Transverse colon (tissue), 4 donors: ENCODE measurements around the gene HTRA1. TPM values are rescaled to one million over a fixed set of nuclear protein-coding genes. Genes with fewer than 3 reads are reported as not detected.

Experiments
- DNase-seq: peaks from one replicate; pipeline ENCODE4 v3.0.0-alpha.2; 2019
- H3K27ac ChIP-seq, 4 donors: fragments of 200-600 bp; sonication (generic); 2 replicates each; pipeline ENCODE4 v1.5.1; 2016 to 2018; ENCODE audit warnings: inconsistent platforms in 4 of 4
- H3K27me3 ChIP-seq: fragments of 200-600 bp; sonication (generic); 2 replicates; pipeline ENCODE4 v1.5.1; 2017; ENCODE audit warnings: inconsistent platforms
- H3K36me3 ChIP-seq, 4 donors: fragments of 200-600 bp; sonication (generic); 2 replicates each; pipeline ENCODE4 v1.5.1; 2017 to 2019; ENCODE audit warnings: inconsistent platforms in 4 of 4
- H3K4me1 ChIP-seq, 4 donors: fragments of 200-600 bp; sonication (generic); 2 replicates each; pipeline ENCODE4 v1.5.1; 2017 to 2020; ENCODE audit warnings: inconsistent platforms in 4 of 4
- H3K4me3 ChIP-seq, 4 donors: fragments of 200-600 bp; sonication (generic); 1 replicate in 1 of 4; 2 replicates in 3 of 4; pipeline versions ENCODE4 v1.5.1 to v1.6.1; 2017 to 2019; ENCODE audit warnings: inconsistent platforms in 4 of 4
- H3K9me3 ChIP-seq, 2 donors: fragments of 200-600 bp; sonication (generic); 2 replicates each; pipeline ENCODE4 v1.5.1; 2017 to 2019; ENCODE audit warnings: inconsistent platforms in 2 of 2
- EP300 ChIP-seq: sonication (generic); formaldehyde crosslinking; IDR thresholded peaks from one replicate; pipeline ENCODE4 v1.6.1; 2017; ENCODE audit warnings: antibody characterized with exemption, low read depth
- POLR2A ChIP-seq: fragments of 450-650 bp; IDR thresholded peaks from one replicate; pipeline ENCODE4 v1.6.1; 2016; ENCODE audit warnings: antibody characterized with exemption, mild to moderate bottlenecking, moderate library complexity
- POLR2AphosphoS5 ChIP-seq, 3 donors: sonication (generic); formaldehyde crosslinking; IDR thresholded peaks; one replicate each; pipeline ENCODE4 v1.6.1; 2016; ENCODE audit warnings: antibody characterized with exemption in 3 of 3
- WGBS, 2 donors: methylation state at CpG; one replicate each; pipeline ENCODE4 v1.1.5; 2018; ENCODE audit warnings: low coverage in 1 of 2; 5-methylcytosine and 5-hydroxymethylcytosine counted together
- in situ Hi-C, 4 donors: fragments of 200-750 bp; cut with MboI; loops; one replicate each; pipeline versions ENCODE4 v1.15.0 to v1.15.1; 2017; ENCODE audit warnings: low sequenced_read_pairs in 3 of 4, low pct_ligation_motif_present in 1 of 4, low pct_unique_long_range_greater_than_20kb in 1 of 4
- intact Hi-C: fragments of 100-400 bp; cut with DNase I; formaldehyde crosslinking; loops from one replicate; pipeline ENCODE4 v1.15.1; 2023; ENCODE audit warnings: low total_unique reads
- total RNA-seq, 4 donors: library from RNA; depleted of rRNA; stranded (reverse); fragments of >200 nt; gene quantifications; one replicate each; pipeline ENCODE4 v1.1.0, GENCODE V29; 2016
- TF ChIP-seq, protein P1 (sequence below), 5 experiments: fragments of 200-600 bp in 3 of 5; fragments of 450-650 bp in 2 of 5; sonication (generic) in 3 of 5; IDR thresholded peaks; 1 replicate in 2 of 5; 2 replicates in 3 of 5; pipeline ENCODE4 v1.5.1; 2016 to 2017; ENCODE audit warnings: antibody characterized with exemption in 5 of 5, inconsistent platforms in 3 of 5, mild to moderate bottlenecking in 2 of 5, moderate library complexity in 1 of 5

HTRA1 gene
- total RNA-seq, 4 donors from 2014 or later: 7.9 to 103 (median 31.2) TPM

DNA sequence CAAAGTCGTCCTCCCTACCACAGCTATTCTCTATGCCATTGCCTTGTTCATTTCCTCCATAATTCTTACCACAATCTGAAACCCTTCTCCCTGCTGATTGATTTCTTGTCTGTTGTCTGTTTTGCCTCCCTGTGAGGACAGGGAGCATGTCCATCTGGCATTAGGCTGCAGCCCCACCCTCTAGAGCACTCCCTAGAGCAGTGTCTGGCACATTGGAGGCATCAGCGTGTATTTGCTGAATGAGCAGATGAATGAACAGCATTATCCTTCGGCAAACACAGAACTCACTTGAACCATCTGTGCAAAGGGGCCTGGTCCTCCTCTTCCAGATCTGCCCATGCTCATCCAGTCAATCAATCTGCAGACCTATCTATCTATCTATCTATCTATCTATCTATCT, 94.1 kb downstream of the HTRA1 start:
- peaks cover 0 to 12% (median 0%) of the 10 kb centered on the region in 4 donors for H3K4me1 ChIP-seq
- no peak overlapping the region for H3K4me3 ChIP-seq
- 80 to 90% methylated on average over 1 to 3 of the region's 3 CpGs for WGBS, 2 donors
- DNase-seq: no peak
- no peaks in the 10 kb centered on the region for H3K27me3 ChIP-seq
- H3K9me3 ChIP-seq: no peaks in the 10 kb centered on the region
- intact Hi-C loops (no loop called here), in situ Hi-C loops (loop anchor here in 1 of 4 donors (25.0 kb wide), 1 partner anchor 268 kb away; no protein-coding TSS in a partner anchor)
- no peaks in the 10 kb centered on the region for H3K36me3 ChIP-seq
- TF ChIP-seq POLR2AphosphoS5 (IDR thresholded peaks at IDR 0.05): no peak
- TF ChIP-seq, protein P1, sequence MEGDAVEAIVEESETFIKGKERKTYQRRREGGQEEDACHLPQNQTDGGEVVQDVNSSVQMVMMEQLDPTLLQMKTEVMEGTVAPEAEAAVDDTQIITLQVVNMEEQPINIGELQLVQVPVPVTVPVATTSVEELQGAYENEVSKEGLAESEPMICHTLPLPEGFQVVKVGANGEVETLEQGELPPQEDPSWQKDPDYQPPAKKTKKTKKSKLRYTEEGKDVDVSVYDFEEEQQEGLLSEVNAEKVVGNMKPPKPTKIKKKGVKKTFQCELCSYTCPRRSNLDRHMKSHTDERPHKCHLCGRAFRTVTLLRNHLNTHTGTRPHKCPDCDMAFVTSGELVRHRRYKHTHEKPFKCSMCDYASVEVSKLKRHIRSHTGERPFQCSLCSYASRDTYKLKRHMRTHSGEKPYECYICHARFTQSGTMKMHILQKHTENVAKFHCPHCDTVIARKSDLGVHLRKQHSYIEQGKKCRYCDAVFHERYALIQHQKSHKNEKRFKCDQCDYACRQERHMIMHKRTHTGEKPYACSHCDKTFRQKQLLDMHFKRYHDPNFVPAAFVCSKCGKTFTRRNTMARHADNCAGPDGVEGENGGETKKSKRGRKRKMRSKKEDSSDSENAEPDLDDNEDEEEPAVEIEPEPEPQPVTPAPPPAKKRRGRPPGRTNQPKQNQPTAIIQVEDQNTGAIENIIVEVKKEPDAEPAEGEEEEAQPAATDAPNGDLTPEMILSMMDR (IDR thresholded peaks at IDR 0.05): no peak
- no peak for TF ChIP-seq EP300
- TF ChIP-seq POLR2A: no peak
- no peak overlapping the region for H3K27ac ChIP-seq

DNA sequence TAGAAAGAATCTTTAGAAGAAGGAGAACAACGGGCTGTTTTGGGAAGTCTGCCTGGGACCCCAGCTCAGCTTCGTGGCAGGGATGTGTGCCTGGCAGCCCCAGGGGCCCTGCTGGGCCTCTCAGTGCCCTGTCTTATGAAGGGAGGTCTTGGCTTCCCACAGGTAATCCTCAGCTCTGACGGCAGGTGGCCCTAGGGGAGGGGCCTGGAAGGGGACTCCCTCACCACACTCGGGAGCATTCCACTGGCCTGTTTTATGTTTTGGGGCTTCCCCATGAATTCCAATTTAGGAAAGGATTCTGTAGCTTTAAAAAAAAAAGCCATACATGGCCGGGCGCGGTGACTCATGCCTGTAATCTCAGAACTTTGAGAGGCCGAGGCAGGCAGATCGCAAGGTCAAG, 96.2 kb downstream of the HTRA1 start:
- in situ Hi-C loops: loop anchor here in 1 of 4 donors (25.0 kb wide), 1 partner anchor 270 kb away; no protein-coding TSS in a partner anchor
- DNase-seq: no peak

GRCh38 chr10:122558452-122558851, 97.1 kb downstream of the HTRA1 start:
- peaks cover 8% of the 10 kb centered on the region for H3K27me3 ChIP-seq
- H3K4me3 ChIP-seq: no peak overlapping the region
- no peaks in the 10 kb centered on the region for H3K36me3 ChIP-seq
- H3K9me3 ChIP-seq: no peaks in the 10 kb centered on the region
- 59 to 80% methylated on average over 1 to 5 of the region's 5 CpGs for WGBS, 2 donors
- H3K27ac ChIP-seq: no peak overlapping the region
- DNase-seq: no peak
- TF ChIP-seq EP300 (no peak), POLR2A (no peak), POLR2AphosphoS5 (IDR thresholded peaks at IDR 0.05) (no peak)
- TF ChIP-seq, protein P1 (IDR thresholded peaks at IDR 0.05): no peak
- in situ Hi-C loops: loop anchor here in 1 of 4 donors (25.0 kb wide), 1 partner anchor 271 kb away; no protein-coding TSS in a partner anchor
- peaks cover 0 to 6% (median 0%) of the 10 kb centered on the region in 4 donors for H3K4me1 ChIP-seq
- intact Hi-C loops: no loop called here

More for the DNA sequence above, 96.2 kb downstream of the HTRA1 start:
- Histone ChIP-seq H3K4me1 (peaks cover 0 to 6% (median 0%) of the 10 kb centered on the region in 4 donors), H3K27me3 (peaks cover 7% of the 10 kb centered on the region), H3K4me3 (no peak overlapping the region), H3K36me3 (no peaks in the 10 kb centered on the region), H3K9me3 (no peaks in the 10 kb centered on the region), H3K27ac (no peak overlapping the region)
- intact Hi-C loops: no loop called here
- no peak for TF ChIP-seq POLR2AphosphoS5 (IDR thresholded peaks at IDR 0.05)
- no peak for TF ChIP-seq EP300
- no peak for TF ChIP-seq POLR2A
- TF ChIP-seq, protein P1 (IDR thresholded peaks at IDR 0.05): no peak
- 37% methylated on average over 8 of the region's 9 CpGs; no CpG with 5 or more reads in 1 of the 2 donors for WGBS, 2 donors

DNA sequence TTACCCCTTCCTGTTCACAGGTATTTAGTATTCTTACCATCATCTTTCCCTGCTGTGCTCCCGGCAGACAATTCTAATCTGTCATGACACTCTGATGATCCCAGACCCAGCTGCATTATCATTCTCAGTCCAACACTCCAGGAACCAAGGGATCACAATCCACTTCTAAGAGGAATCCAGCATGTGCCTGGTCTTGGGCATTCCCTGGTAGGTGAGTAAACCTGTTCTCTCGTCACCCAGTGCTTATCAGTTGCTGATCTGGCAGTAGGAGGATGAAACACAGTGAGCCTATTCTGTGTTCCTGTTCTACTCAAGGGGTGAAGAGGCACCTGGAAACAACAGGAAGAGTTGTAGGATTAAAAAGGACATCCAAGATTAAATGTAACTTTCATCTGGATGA, 97.9 kb downstream of the HTRA1 start:
- in situ Hi-C loops: loop anchor here in 1 of 4 donors (25.0 kb wide), 1 partner anchor 272 kb away; no protein-coding TSS in a partner anchor
- H3K36me3 ChIP-seq: no peaks in the 10 kb centered on the region
- peaks cover 0 to 3% (median 0%) of the 10 kb centered on the region in 4 donors for H3K4me1 ChIP-seq
- no peak overlapping the region for H3K27ac ChIP-seq
- H3K27me3 ChIP-seq: peaks cover 8% of the 10 kb centered on the region
- no peak overlapping the region for H3K4me3 ChIP-seq
- TF ChIP-seq, protein P1 (IDR thresholded peaks at IDR 0.05): no peak
- TF ChIP-seq POLR2A (no peak), EP300 (no peak), POLR2AphosphoS5 (IDR thresholded peaks at IDR 0.05) (no peak)
- WGBS, 2 donors: 73% methylated on average over 2 of the region's 2 CpGs; no CpG with 5 or more reads in 1 of the 2 donors
- no peaks in the 10 kb centered on the region for H3K9me3 ChIP-seq
- intact Hi-C loops: no loop called here
- no peak for DNase-seq
